ENCODE data around the gene RABAC1.

DNA sequence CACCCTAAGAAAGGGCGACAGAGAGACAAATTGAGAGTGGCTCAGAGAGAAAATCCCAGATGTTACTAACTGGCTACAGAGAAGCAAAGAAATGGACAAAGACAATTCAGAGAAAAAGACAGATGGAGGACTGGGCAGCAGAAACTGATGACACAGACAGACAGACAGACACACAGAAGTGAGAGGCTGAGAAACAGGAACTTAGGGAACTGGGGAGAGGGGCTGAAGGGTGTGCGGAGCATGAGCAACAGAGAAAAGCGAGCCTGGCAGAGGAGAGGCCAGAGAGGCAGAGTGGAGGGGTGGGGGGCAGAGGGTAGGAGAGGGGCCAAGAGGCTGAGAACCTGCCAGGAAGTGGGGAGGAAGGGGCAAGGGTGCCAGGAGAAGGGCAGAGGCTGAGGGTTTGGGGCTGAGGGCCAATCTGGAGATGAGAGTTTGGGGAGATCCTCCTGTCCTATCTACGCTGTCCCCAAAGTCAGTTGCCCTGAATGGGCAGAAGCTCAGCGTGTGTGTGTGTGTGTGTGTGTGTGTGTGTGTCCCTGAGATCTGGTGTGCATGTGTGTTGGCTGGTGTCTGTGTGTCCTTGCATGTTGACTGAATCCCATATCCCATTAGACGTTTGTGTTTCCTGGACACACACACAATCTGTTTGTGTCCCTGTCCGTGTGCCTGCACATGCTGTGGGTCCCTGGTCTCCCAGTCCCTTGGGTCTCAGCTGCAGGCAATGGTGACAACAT, 25.3 kb downstream of the RABAC1 start:
- TF ChIP-seq POLR2A (IDR thresholded peaks at IDR 0.05; ENCODE audit: low read length), result no peak
- no peak for TF ChIP-seq GATA1 (IDR thresholded peaks at IDR 0.05; ENCODE audit: low read depth, low read length)

All from erythroblast (primary cell).